CD14-positive monocyte (primary cell): ENCODE measurements around the gene SLC4A8. TPM values are rescaled to one million over a fixed set of nuclear protein-coding genes. Genes with fewer than 3 reads are reported as not detected.

Experiments
- DNase-seq, 3 donors: peaks; one replicate each; pipeline ENCODE4 v3.0.0-alpha.2; 2011 to 2022
- H2AFZ ChIP-seq: 2 replicates; pipeline ENCODE4 v1.6.0; 2012; ENCODE audit warnings: mild to moderate bottlenecking, low read depth, low read length, inconsistent platforms; ENCODE audit not compliant: insufficient read depth, poor library complexity, severe bottlenecking
- H3K27ac ChIP-seq, 2 donors: 1 replicate in 1 of 2; 2 replicates in 1 of 2; pipeline ENCODE4 v1.5.1; 2012 to 2013; ENCODE audit warnings: low read length in 2 of 2, control low read depth in 1 of 2, inconsistent platforms in 1 of 2, low read depth in 1 of 2, mild to moderate bottlenecking in 1 of 2
- H3K27me3 ChIP-seq, 2 donors: one replicate each; pipeline versions ENCODE4 v1.6.0 to v1.6.1; 2011 to 2013; ENCODE audit warnings: low read length in 2 of 2; ENCODE audit not compliant: control insufficient read depth in 2 of 2, insufficient read depth in 2 of 2
- H3K36me3 ChIP-seq, 2 donors: replicated peaks in 1 of 2; 1 replicate in 1 of 2; 2 replicates in 1 of 2; pipeline versions ENCODE4 v1.5.1 to v1.6.1; 2012 to 2013; ENCODE audit warnings: low read length in 2 of 2, control low read depth in 1 of 2, inconsistent platforms in 1 of 2, mild to moderate bottlenecking in 1 of 2; ENCODE audit not compliant: insufficient read depth in 2 of 2, control insufficient read depth in 1 of 2
- H3K4me1 ChIP-seq, 2 donors: 1 replicate in 1 of 2; 2 replicates in 1 of 2; pipeline versions ENCODE4 v1.5.1 to v1.6.1; 2012 to 2013; ENCODE audit warnings: low read length in 2 of 2, control low read depth in 1 of 2, inconsistent platforms in 1 of 2, mild to moderate bottlenecking in 1 of 2, moderate library complexity in 1 of 2; ENCODE audit not compliant: insufficient read depth in 2 of 2, control insufficient read depth in 1 of 2
- H3K4me2 ChIP-seq: replicated peaks from 2 replicates; pipeline ENCODE3; 2012; ENCODE audit warnings: low read length, moderate library complexity, mild to moderate bottlenecking; ENCODE audit not compliant: poor library complexity, severe bottlenecking; ENCODE audit errors: extremely low read depth
- H3K4me3 ChIP-seq, 3 experiments: fragments of 200-600 bp in 1 of 3; sonication (generic) in 1 of 3; replicated peaks in 1 of 3; 1 replicate in 2 of 3; 2 replicates in 1 of 3; pipeline ENCODE4 v1.5.1; 2011 to 2013; ENCODE audit warnings: low read length in 3 of 3, mild to moderate bottlenecking in 3 of 3, control low read depth in 2 of 3, low read depth in 2 of 3, inconsistent platforms in 1 of 3, moderate library complexity in 1 of 3
- H3K79me2 ChIP-seq: 2 replicates; pipeline ENCODE4 v1.6.0; 2012; ENCODE audit warnings: mild to moderate bottlenecking, control low read depth, inconsistent platforms, low read length, moderate library complexity; ENCODE audit not compliant: insufficient read depth
- H3K9ac ChIP-seq: 2 replicates; pipeline ENCODE4 v1.6.0; 2017; ENCODE audit warnings: low read length, mild to moderate bottlenecking; ENCODE audit not compliant: insufficient read depth, poor library complexity, severe bottlenecking
- H3K9me3 ChIP-seq, 2 donors: replicated peaks in 1 of 2; 1 replicate in 1 of 2; 2 replicates in 1 of 2; pipeline versions ENCODE4 v1.5.1 to v1.6.1; 2012 to 2013; ENCODE audit warnings: low read length in 2 of 2, control low read depth in 1 of 2; ENCODE audit not compliant: control insufficient read depth in 1 of 2, insufficient read depth in 1 of 2
- H4K20me1 ChIP-seq: 2 replicates; pipeline ENCODE4 v1.6.0; 2012; ENCODE audit warnings: mild to moderate bottlenecking, low read length, control low read depth, moderate library complexity; ENCODE audit not compliant: insufficient read depth
- H3K27ac Mint-ChIP-seq, 7 donors: one replicate each; pipeline ENCODE4 v1.8.0; 2020; ENCODE audit warnings: mild to moderate bottlenecking in 7 of 7, mixed read lengths in 7 of 7, moderate library complexity in 6 of 7, inconsistent platforms in 2 of 7
- H3K27me3 Mint-ChIP-seq, 3 donors: one replicate each; pipeline ENCODE4 v1.8.0; 2021 to 2022; ENCODE audit warnings: low read depth in 3 of 3, mild to moderate bottlenecking in 3 of 3, mixed read lengths in 3 of 3, moderate library complexity in 3 of 3, inconsistent platforms in 1 of 3
- H3K36me3 Mint-ChIP-seq, 2 donors: one replicate each; pipeline ENCODE4 v1.8.0; 2020; ENCODE audit warnings: mixed read lengths in 2 of 2, inconsistent platforms in 1 of 2, mild to moderate bottlenecking in 1 of 2
- H3K4me1 Mint-ChIP-seq: one replicate; pipeline ENCODE4 v1.8.0; 2020; ENCODE audit warnings: mild to moderate bottlenecking, mixed read lengths
- H3K4me3 Mint-ChIP-seq, 2 donors: one replicate each; pipeline ENCODE4 v1.8.0; 2020; ENCODE audit warnings: mild to moderate bottlenecking in 2 of 2, mixed read lengths in 2 of 2, moderate library complexity in 1 of 2
- H3K9me3 Mint-ChIP-seq, 7 donors: one replicate each; pipeline ENCODE4 v1.8.0; 2020 to 2022; ENCODE audit warnings: mixed read lengths in 7 of 7, mild to moderate bottlenecking in 6 of 7, moderate library complexity in 6 of 7, inconsistent platforms in 2 of 7
- CTCF ChIP-seq: fragments of 200-600 bp; IDR thresholded peaks from one replicate; pipeline ENCODE4 v1.8.0; 2022; ENCODE audit warnings: antibody characterized with exemption, mild to moderate bottlenecking
- WGBS: methylation state at CpG from one replicate; pipeline ENCODE4 v1.1.5; 2013; ENCODE audit warnings: missing lambda C conversion rate; ENCODE audit not compliant: insufficient coverage; 5-methylcytosine and 5-hydroxymethylcytosine counted together
- intact Hi-C, 2 donors: fragments of 100-400 bp; cut with micrococcal nuclease; formaldehyde crosslinking; loops; one replicate each; pipeline versions ENCODE4 v1.15.0 to v1.15.1; 2023
- polyA plus RNA-seq, 3 donors: library from polyadenylated mRNA; depleted of rRNA in 1 of 3; unstranded in 2 of 3; stranded (reverse) in 1 of 3; fragments of 300-500 nt in 2 of 3; fragments of >200 nt in 1 of 3; fragmentation: Illumina TruSeq in 2 of 3; gene quantifications; 1 replicate in 2 of 3; 2 replicates in 1 of 3; pipeline ENCODE4 v1.2.3, GENCODE V29; 2012 to 2021

The SLC4A8 gene
- polyA plus RNA-seq, 3 donors = 1.9 to 5.4 (median 2.3) TPM

DNA sequence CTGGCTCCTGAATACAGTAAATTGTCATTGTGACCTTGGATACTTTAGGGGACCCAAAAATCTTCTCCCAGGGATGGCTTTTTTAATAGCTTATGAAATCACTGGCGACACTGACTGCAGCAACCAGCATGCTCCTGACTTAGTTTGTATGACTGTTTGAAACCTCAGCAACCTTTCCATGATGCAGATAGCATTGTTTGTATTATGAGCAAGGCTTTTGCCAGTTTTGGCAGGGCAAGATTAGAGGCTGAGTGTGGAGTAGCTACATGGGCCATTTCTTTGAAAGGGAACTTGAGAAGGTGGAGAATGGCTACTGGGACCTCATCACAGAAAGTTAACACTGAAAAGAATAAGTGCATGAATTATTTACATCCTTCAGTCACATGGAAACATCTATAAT, 50.9 kb downstream of the SLC4A8 start:
- peaks cover 2% of the 10 kb centered on the region for H3K4me1 Mint-ChIP-seq
- H3K27ac Mint-ChIP-seq = no peak overlapping the region
- H3K4me3 Mint-ChIP-seq = no peak overlapping the region
- H3K9me3 Mint-ChIP-seq = no peaks in the 10 kb centered on the region
- Histone ChIP-seq H3K9me3 (no peaks in the 10 kb centered on the region), H3K4me2 (no peak overlapping the region), H2AFZ (no peak overlapping the region), H3K9ac (no peak overlapping the region), H3K4me3 (no peak overlapping the region), H4K20me1 (no peaks in the 10 kb centered on the region), H3K36me3 (peaks cover 0 to 4% of the 10 kb centered on the region in 2 donors), H3K79me2 (no peaks in the 10 kb centered on the region), H3K27me3 (no peaks in the 10 kb centered on the region), H3K27ac (no peak overlapping the region), H3K4me1 (no peaks in the 10 kb centered on the region)
- TF ChIP-seq CTCF = no peak
- H3K27me3 Mint-ChIP-seq = no peaks in the 10 kb centered on the region
- no peak for DNase-seq
- peaks cover 9 to 10% of the 10 kb centered on the region in 2 donors for H3K36me3 Mint-ChIP-seq
- intact Hi-C loops = no loop called here
- WGBS = 100% methylated on average over 1 of the region's 1 CpG

- H3K9me3 ChIP-seq = no peaks in the 10 kb centered on the region
- Mint-ChIP-seq H3K9me3 (peaks cover 0 to 1% (median 0%) of the 10 kb centered on the region in 7 donors), H3K27ac (no peak overlapping the region), H3K4me3 (no peak overlapping the region), H3K36me3 (no peaks in the 10 kb centered on the region), H3K4me1 (peaks cover 3% of the 10 kb centered on the region), H3K27me3 (peaks cover 0 to 2% (median 0%) of the 10 kb centered on the region in 3 donors)
- H3K27me3 ChIP-seq = no peaks in the 10 kb centered on the region
- intact Hi-C loops = no loop called here
- WGBS = 100% methylated on average over 1 of the region's 3 CpGs
- no peaks in the 10 kb centered on the region for H3K79me2 ChIP-seq
- no peak overlapping the region for H3K4me2 ChIP-seq
- no peaks in the 10 kb centered on the region for H4K20me1 ChIP-seq
- no peak overlapping the region for H3K27ac ChIP-seq
- no peak for DNase-seq
- H3K4me3 ChIP-seq = no peak overlapping the region
- no peak overlapping the region for H2AFZ ChIP-seq
- no peak for TF ChIP-seq CTCF
- no peaks in the 10 kb centered on the region for H3K36me3 ChIP-seq
- H3K9ac ChIP-seq = no peak overlapping the region
- H3K4me1 ChIP-seq = no peaks in the 10 kb centered on the region
These were observed 56.3 kb downstream of the SLC4A8 start for GRCh38 chr12:51480978-51481377.
